GM21576 (cell line): Measurements from ENCODE around the gene TINAG.

ENCODE experiments used
- ATAC-seq: cut with Tn5 transposase; IDR thresholded peaks from one replicate; pipeline ENCODE4 v1.9.1; 2021; ENCODE audit warnings: mild to moderate bottlenecking, moderate library complexity; ENCODE audit not compliant: unreplicated experiment

TINAG gene, protein sequence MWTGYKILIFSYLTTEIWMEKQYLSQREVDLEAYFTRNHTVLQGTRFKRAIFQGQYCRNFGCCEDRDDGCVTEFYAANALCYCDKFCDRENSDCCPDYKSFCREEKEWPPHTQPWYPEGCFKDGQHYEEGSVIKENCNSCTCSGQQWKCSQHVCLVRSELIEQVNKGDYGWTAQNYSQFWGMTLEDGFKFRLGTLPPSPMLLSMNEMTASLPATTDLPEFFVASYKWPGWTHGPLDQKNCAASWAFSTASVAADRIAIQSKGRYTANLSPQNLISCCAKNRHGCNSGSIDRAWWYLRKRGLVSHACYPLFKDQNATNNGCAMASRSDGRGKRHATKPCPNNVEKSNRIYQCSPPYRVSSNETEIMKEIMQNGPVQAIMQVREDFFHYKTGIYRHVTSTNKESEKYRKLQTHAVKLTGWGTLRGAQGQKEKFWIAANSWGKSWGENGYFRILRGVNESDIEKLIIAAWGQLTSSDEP

DNA sequence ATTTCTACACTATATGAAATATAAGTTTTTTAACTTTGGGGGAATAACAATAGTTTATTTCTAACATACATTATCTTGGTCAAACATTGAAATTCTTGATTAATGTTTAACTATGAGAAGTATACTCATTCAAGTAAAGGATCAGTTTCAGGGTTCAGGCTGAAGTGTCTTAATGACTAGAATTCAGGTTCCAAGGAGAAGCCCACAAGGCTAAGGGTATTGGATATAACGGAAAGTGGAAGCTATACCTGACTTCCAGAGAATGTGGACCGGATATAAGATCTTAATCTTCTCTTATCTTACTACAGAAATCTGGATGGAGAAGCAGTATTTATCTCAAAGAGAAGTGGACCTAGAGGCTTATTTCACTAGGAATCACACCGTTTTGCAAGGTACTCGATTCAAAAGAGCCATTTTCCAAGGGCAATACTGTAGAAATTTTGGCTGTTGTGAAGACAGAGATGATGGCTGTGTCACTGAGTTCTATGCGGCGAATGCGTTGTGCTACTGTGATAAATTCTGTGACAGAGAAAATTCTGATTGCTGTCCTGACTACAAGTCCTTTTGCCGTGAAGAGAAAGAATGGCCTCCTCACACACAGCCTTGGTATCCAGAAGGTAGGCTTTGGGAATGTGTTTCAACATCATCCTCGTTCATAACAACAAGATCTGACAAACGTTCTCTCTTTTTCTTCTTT lies at the start of gene TINAG:
TSS of gene TINAG (plus strand) at position 153 of the 697 bp plus-strand sequence. CDS start at position 263, 110 bp downstream.
- ATAC-seq, result no peak

DNA sequence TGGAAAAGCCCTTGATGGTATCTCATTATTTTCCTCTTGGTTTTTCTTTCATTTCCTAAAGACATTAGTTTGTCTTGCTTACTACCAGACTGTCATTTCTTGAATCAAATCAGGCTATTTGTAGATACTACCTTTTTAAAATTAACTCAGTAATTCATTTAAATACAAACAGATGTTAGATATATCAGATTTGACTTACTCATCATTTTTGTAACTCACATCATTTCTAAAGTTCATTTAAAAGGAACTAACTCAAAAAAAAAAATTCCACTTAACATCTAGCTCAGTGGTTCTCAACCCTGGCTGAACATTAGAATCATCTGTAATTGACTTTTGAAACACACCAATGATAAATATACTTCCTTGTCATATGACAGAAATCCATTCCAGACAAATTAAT lies 48.2 kb upstream of the TINAG start:
- ATAC-seq, result no peak

DNA sequence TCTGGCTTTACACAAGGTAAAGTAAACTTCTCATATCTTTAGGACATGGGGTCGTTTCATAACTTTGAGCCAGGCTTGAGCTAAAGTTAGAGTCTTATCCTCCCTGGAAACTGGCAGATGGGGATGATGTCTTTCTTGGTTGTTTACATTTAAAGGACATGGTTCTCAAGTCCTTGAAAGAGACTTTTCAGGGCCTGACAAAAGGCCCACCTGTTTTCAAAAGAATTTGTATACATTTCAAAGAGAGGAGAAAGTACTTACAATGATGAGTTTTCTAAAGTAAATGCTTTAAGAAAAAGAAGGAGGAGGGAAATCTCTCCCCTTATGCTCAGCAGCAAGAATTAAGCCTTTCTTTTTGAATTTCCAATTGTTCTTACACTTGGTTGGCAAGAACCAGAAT lies 45.7 kb upstream of the TINAG start:
- no peak for ATAC-seq

DNA sequence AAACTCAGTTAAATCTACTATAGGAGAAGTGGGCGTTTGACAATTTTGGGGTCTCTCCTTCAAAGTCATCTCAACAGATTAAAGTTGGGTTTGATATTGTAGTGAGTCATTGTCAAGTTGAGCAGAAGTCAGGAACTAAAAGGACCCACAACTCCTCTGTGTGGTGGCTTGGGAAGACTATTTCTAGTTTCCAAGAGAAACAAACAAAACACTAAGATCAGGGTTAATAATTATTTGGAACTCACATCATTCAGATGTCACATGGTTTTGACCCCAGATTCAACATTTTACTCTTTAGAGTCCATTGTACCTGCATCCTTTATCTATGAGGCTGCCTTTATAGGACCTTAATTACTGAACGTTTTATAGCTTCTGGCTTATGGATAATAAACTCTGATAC lies 45.3 kb upstream of the TINAG start:
- no peak for ATAC-seq

DNA sequence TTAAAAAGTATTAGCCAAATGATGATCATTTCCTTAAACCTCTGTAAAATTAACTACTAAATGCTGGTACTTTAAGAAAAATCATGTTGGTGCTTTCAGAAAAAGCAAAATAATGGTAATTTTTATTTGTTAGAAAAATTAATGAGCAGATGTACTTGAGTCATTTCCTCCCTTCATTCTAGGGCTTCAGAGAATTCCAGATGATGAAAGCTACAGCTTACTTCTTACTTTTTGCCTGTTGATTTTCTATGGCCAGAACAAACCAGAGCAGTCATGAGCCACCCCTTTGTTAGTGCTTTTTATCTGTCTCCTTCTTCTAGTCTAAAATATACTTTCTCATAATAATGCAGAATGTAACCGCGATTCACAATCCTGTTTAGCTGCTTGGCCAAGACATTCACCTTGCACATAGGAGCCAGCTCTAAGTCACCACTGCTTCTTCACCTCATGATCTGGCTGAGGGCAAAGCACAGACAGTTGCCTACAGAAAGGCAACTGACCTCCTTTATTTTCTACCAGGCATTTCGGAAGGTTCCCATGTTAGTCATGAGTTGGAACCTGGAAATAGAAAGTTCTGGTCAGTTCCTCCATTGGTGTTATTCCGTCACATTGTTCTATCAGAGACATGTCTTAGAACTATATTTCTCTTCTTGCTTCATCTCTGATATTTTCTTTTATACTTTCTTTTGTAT lies 43.5 kb upstream of the TINAG start:
- ATAC-seq, result no peak

DNA sequence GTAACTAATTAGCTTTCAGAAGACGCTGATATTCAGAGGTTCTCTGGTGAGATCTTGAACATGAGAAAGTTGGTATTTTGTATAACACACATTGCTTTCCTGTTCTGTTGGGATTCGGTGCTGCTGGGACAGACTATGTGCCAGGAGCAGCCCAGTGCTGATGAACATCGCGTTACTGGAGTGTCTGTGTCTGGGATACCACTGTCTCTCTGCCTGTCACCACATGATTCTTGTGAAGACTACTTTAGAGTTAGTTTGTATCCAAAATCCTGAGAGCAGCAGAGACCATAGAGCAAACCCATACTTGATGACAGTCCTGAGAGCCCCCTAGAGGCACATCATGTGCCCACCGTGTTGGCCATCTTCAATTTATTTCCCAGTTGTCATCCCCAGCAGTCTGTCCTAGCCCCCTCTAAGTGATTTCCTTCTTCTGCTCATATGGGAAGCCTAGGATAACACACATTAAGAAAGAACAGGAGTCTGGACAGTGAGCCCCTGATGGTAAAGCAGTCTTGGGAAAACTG lies 41.8 kb upstream of the TINAG start:
- no peak for ATAC-seq

DNA sequence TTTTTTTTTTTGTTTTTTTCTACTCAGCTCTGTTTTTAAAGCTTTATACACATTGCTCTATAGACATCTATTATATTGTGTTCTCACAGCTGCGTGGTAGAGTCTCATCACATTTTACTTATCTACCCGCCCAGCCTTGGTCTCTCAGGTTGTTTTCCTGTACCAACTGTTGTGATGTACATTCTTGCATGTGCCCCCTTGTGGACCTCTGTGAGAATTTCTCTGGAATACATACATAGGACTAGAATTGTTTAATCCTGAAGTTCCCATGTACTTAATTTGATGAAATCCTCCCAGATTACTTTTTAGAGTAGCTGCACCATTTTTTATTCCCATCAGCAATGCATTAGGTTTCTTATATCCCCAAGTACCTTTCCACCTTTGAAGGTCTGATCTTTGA lies 40.4 kb upstream of the TINAG start:
- ATAC-seq, result no peak

DNA sequence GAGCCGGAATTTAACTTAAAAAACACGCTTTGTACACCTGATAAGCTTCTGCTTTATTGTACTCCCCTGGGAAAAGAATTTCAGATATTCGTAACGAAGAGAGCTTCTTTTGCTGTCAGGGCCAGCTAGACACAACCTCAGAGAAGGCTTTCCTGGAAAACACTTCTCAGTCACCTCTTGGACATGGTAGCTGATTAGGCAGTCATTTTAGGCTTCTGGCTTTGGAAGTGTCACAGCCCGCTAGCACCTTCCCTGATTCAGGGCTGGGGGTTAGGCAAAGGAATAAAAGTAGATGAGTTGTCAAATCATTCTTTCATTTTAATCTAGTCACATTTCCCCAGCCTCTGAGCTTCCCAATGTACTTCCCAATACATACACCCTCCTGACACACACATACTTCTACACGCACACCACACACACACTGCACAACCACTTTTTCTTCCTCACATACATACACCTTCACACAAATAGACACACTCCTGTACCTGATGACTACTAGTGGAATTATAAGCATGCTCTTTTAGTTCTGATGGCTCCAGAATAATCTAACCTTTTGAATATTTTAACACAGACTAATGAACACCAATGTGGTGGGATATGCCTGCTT lies 34.9 kb upstream of the TINAG start:
- no peak for ATAC-seq

DNA sequence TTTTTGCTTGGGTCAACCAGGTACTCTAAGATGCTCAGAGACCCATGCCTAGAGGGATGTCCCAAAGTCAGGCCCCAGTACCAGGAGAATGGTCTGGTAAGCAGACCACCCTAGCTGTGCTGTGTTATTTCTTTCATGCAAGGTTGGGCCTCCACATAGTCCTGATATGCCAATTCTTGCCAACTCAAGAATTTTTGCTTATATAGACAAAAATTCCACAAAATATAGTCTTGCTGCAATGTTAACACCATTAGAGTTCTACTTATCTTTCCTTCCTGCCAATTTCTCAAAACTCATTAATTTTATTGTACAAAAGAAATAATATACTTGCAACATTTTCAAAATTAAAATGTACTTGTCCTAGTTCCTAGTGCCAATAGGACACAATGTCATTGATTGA lies 33.9 kb upstream of the TINAG start:
- ATAC-seq, result no peak

DNA sequence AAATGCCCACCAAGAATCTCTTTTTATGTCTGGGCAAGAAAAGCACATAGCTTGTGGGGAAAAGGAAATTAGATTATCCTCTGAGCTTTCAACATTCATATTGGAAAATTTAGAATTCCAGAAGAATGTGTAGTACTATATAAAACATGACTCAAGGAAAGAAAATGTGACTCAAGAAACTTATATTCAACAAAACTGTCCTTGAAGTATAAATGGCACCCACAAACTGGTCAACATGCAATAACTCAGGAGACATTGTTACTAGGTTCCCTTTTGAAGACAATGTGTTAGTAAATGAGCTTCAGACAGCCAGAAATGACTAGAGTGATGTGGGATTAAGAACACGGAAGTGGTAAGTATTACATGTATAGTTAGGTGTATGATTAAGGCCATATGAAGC lies 26.1 kb upstream of the TINAG start:
- ATAC-seq, result no peak

DNA sequence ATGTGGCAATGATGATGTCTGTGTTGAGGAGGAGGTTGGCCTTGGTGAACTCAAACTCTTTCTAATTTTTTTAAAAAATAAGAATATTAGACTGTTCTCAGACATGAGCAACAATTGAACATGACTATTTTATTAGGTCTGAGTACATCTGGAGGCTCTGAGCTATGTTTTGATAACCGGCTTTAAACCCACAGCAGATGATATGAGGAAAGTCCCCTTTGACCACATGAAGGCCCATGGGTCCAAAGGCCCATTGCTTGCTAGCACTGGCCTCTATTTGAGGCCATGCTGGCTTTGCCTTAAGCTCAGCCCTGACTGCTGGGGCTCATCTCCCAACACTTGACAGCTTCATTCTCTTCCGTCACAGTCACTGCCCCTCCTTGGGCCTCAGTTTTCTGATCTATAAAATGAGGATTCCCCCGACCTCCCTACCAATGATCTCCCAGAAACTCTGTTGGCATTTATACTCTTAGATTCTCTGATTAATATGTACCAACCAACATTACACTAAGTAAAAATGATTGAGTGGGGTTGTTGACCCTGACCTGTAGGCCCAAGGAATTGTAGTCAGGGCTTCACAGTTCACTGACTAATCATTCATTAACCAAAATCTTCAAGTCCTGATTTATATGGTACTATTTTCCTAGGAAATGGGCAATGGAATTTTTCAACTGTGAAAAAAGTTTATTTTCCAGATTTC lies 23.9 kb upstream of the TINAG start:
- ATAC-seq, result no peak

DNA sequence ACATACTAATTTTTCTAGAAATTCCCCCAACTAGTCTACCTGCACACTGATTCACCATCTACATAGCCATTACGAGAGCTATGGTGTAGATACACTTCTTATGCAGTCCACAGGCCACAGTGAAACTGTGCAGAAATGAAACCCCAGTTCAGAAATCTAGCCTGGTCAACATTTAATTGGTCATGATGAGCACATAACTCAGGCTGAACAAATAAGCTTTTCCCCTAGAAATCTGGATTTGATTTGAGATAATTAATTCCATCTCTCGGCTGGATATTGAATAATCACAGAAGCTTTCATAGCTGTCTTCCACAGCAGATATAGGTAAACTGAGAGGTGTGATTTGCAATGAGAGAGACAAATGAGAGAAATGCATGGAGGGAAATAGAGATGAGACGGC lies 22.6 kb upstream of the TINAG start:
- ATAC-seq, result no peak

DNA sequence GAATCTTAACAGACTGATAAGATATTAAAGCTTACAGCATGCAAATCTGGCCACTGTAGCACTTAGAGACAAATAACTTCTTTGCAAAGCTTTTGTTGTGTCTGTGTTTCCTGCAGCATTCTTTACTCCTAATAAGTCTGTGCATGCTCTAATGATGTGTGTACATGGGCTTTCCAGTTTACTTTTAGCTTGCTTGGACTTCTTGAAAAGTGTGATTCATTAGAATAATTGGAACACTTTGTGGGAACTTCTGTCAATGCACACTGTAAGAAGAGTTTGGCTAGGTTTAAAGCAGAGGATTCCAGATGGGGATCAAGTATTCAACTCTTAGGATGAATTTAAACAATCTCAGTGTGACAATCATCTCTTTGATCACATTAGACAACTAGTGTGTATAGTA lies 22.1 kb upstream of the TINAG start:
- ATAC-seq, result no peak

DNA sequence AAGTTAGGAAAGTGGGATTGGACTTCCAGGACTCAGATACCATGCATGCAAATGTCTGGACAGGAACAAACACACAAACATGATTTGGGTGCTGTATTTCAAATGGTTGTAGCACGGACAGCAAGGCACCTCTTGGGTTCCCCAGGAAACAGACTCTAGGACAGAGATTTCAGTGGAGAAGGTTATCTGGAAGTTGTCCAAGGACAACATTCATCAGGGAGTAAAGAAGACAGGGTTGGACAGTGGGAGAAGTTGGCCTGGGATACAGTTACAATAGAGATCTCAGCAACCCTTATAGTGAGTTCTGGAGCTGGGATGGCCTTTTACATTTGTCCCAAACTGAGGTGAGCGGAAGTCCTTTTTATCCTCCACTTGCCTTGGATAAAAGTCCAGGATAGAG lies 19.8 kb upstream of the TINAG start:
- no peak for ATAC-seq

DNA sequence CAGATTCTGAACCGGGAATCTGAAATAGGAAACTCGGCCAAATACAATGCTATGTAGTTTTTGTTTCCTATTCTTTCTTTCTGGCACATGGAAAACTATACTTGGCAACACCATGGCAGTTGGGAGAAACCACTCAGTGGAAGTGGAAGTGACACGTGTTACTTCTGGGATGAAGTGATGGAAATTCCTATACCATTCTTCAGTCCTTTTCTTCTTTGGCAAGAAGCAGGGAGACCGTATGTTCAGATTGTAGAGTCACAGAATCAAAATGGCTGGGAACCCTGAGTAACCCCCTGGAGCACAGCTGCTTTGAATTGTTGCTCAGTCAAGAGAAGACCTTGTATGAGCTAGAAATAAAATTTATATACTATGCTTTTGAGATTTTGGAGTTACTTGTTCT lies 18.8 kb upstream of the TINAG start:
- ATAC-seq, result no peak

DNA sequence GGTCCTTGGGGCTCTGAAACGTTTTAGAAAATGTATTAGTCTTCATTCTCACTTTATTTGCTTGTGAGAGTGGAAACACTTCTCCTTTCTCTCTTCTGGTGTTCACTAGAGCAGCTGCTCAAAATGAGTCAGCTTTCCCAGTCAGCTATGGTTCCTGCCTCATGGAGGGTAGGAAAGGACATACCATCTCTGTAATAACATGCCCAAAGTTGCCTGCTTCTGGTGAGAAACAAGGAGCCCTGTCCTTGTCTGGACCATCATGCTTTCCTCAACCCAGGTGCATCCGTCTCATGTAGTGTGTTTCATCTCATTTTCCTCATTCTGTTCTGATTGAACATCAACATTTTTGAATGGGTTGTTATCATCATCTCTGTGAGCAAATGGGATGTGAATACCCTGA lies 17.1 kb upstream of the TINAG start:
- ATAC-seq, result peak; percentile 71

DNA sequence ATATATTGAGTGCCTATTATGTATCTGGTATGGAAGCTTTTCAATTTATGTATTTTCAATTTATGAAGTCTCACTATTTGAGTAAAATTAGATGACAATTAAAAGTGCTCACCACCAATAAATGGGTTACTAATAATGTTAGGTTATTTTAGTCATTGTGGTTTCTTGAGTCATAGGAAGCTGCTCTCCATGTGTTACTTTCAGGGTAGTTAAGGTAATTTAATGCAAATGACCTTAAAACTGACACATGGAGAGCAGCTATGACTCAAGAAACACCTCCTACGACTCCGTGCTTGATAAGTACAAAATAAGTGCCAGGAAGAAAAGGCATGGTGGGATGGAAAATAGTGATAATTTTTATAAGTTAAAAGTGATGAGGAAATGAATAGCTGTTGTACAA lies 16.5 kb upstream of the TINAG start:
- ATAC-seq, result peak; percentile 86

DNA sequence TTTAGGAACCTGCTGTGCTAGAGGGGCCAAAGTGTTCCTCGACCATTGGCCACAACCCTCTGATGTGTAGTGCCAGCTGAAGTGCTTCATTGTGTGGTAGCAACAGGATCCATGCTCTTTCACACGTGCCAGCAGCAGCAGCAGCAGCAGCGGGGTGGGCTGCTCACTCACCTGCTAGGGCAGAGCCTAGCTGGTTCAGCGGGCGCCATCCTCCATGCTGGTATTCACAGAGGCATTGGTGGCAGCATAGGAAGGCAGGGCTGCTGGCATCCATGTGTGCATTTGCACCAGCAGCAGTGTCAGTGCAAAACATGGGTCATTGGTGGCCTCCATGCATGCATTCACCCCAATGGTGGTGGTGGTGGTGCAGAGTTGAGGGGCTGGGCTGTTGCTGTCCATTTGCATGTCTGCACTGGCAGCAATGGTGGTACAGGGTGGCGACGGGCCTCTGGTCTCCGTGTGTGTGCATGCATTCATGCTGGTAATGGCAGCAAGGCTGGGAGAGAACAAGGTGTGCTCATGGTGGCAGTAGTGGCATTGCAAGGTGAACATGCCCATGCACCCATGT lies 13.2 kb upstream of the TINAG start:
- ATAC-seq, result no peak

DNA sequence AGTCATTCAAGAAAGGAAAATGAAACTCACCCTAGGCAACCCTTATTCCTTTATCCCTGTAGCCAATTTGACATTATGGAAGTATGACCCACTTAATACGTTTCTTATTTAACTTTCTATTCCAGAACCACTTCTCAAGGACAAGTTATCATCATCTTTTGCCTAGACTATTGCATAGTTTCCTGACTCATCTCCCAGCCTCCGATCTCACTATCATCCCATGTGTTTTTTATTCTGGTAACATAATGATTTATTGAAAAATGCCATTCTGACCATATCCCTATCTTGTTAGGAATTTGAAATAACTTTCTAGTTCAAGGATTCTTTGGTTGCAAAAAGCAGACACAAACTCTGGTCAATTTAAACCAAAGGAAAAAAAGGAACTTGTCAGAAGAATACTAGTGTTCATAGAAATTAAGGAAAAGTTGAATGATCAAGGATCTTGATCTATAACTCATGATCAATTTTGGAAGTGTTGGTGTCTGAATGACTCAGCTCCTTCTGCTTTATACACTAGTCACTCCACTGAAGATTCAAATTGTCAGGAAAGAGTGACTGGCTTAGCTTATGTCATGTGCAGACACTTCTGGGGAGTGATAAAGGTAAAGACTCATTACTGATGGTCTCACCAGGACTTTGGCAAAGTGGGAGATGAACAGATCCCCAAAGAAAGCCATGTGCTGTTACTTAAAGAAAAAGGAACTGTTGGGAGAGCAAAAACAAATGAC lies 8.5 kb upstream of the TINAG start:
- ATAC-seq, result no peak

DNA sequence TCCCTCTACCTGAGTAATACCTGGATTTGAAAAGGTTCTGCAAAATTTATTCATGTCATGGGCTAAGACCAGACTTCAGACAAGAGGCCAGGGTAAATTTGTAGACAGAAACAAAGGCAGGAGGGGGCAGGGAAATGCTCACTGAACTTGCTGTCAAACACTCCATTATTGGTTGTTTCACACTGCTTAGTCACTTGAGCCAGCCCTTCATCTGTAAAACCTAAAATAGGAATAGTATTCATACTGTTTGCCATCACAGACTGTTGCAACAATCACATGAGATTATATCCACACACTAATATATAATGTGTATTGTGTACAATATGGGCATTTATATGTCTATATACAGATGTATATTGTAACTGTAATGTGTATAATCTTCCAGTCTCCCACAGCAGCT lies 6.5 kb upstream of the TINAG start:
- ATAC-seq, result no peak
